Measurements from ENCODE around the gene TIMM8A. TPM values are rescaled to one million over a fixed set of nuclear protein-coding genes. Genes with fewer than 3 reads are reported as not detected.

TIMM8A gene, protein sequence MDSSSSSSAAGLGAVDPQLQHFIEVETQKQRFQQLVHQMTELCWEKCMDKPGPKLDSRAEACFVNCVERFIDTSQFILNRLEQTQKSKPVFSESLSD
- total RNA-seq, result 10 to 100 TPM; 11.6 to 13.5 TPM

GRCh38 chrX:101348452-101349192 is at the start of gene TIMM8A:
Gene TIMM8A (minus strand): TSS chrX:101348742. CDS start chrX:101348664, 78 bp downstream.
- CTCF ChIA-PET, result interaction anchor here (0.6 to 1.0 kb wide), 2 partner anchors 42 to 65 kb away, joined by 3 to 8 read pairs; no protein-coding TSS in a partner anchor
- no peaks in the 10 kb centered on the region for H3K9me3 Mint-ChIP-seq

GRCh38 chrX:101397779-101398178 is 49.2 kb upstream of the TIMM8A start:
- H3K4me1 Mint-ChIP-seq, result peaks cover 13% of the 10 kb centered on the region
- CTCF ChIA-PET, result no interaction called here
- no peaks in the 10 kb centered on the region for H3K27me3 Mint-ChIP-seq
- H3K9me3 Mint-ChIP-seq, result no peaks in the 10 kb centered on the region
- no peak overlapping the region for H3K27ac Mint-ChIP-seq
- POLR2A ChIA-PET, result no interaction called here
- peaks cover 37% of the 10 kb centered on the region for H3K36me3 Mint-ChIP-seq (ENCODE audit: low read depth)
- H3K4me3 Mint-ChIP-seq, result no peak overlapping the region
- DNase-seq, result no peak

More at GRCh38 chrX:101348452-101349192, at the start of gene TIMM8A:
- Mint-ChIP-seq H3K4me3 (peak within 1 kb of the TSS; percentile 88), H3K27ac (peak within 1 kb of the TSS; percentile 90), H3K27me3 (no peaks in the 10 kb centered on the region), H3K4me1 (peaks cover 16% of the 10 kb centered on the region), H3K36me3 (ENCODE audit: low read depth) (peaks cover 6% of the 10 kb centered on the region)
- peak; percentile 79 for DNase-seq
- POLR2A ChIA-PET, result interaction anchor here (1.1 kb wide), 1 partner anchor 10 kb away, joined by 3 read pairs; no protein-coding TSS in a partner anchor

DNA sequence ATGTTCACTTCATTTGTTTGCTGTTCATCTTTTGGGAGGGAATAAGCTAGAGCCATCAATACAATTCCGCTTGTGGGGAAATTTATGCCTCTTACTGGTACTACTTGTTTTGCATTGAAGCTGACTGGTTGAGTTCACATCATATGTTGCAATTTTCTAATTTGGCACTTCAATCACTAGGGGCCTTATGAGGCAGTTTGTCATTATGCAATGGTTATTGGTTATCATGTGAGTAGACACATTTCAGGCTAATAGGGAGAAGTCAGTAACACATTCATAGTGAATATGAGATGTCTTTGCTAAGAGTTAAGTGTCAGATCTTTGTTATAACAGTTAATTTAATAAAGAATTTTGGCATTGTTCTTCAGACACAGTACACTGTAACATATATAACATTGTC is 47.2 kb upstream of the TIMM8A start:
- H3K27ac Mint-ChIP-seq, result no peak overlapping the region
- no peaks in the 10 kb centered on the region for H3K9me3 Mint-ChIP-seq
- peaks cover 46% of the 10 kb centered on the region for H3K36me3 Mint-ChIP-seq (ENCODE audit: low read depth)
- no peak overlapping the region for H3K4me3 Mint-ChIP-seq
- H3K4me1 Mint-ChIP-seq, result peaks cover 21% of the 10 kb centered on the region
- DNase-seq, result no peak
- no peaks in the 10 kb centered on the region for H3K27me3 Mint-ChIP-seq
- ChIA-PET CTCF (interaction anchor here (0.7 kb wide), 1 partner anchor 9 kb away, joined by 3 read pairs; no protein-coding TSS in a partner anchor), POLR2A (no interaction called here)

DNA sequence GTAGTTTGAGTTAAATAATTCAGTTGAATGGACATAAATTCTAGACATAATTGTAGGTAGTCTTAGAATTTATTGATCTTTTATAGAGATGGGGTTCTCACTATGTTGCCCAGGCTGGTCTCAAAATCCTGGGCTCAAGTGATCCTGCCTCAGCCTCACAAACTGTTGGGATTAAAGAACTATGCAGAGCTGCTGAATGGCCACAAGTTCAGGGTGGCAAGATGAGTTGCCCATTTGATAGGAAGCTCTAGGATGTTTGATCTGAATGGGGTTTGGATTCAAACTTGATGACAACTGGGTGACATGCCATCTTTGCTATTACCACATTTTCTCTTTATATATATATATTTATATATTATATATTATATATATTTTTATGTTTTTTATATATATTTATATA is 45.8 kb upstream of the TIMM8A start:
- no peaks in the 10 kb centered on the region for H3K9me3 Mint-ChIP-seq
- POLR2A ChIA-PET, result no interaction called here
- H3K36me3 Mint-ChIP-seq (ENCODE audit: low read depth), result peaks cover 35% of the 10 kb centered on the region
- H3K4me3 Mint-ChIP-seq, result no peak overlapping the region
- peaks cover 25% of the 10 kb centered on the region for H3K4me1 Mint-ChIP-seq
- CTCF ChIA-PET, result interaction anchor here (0.7 kb wide), 1 partner anchor 523 kb away, joined by 3 read pairs; no protein-coding TSS in a partner anchor
- no peak for DNase-seq
- H3K27me3 Mint-ChIP-seq, result no peaks in the 10 kb centered on the region
- H3K27ac Mint-ChIP-seq, result no peak overlapping the region

DNA sequence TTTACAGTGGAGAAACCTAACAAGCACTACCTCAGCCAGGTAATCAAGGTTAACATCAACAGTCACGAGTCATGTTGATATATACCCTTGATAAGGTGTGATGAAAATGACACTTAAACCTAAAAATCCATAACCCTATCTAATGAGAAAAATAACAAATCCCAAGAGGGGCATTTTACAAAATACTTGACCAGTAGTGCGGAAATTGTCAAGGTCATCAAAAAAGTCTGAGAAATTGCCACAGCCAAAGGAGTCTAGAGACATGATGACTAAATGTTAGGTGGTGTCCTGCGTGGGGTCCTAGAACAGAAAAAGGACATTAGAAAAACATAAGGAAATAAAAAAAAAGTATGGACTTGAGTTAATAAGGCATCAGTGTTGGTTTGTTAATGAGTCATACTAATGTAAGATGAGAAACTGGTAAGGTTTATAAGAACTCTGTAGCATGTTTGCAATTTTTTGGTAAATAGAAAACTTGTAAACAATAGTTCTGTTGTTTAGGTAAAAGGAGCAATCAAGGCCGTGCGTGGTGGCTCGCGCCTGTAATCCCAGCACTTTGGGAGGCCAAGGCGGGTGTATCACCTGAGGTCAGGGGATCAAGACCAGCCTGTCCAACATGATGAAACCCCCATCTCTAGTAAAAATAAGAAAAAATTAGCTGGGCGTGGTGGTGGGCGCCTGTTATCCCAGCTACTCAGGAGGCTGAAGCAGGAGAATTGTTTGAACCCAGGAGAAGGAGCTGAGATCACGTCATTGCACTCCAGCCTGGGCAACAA is 45.2 kb upstream of the TIMM8A start:
- H3K36me3 Mint-ChIP-seq (ENCODE audit: low read depth), result peaks cover 35% of the 10 kb centered on the region
- no peak overlapping the region for H3K4me3 Mint-ChIP-seq
- H3K27ac Mint-ChIP-seq, result peak overlapping the region; percentile 57
- H3K27me3 Mint-ChIP-seq, result no peaks in the 10 kb centered on the region
- peaks cover 25% of the 10 kb centered on the region for H3K4me1 Mint-ChIP-seq
- CTCF ChIA-PET, result interaction anchor here (0.7 kb wide), 1 partner anchor 522 kb away, joined by 3 read pairs; no protein-coding TSS in a partner anchor
- no peaks in the 10 kb centered on the region for H3K9me3 Mint-ChIP-seq
- POLR2A ChIA-PET, result no interaction called here
- DNase-seq, result no peak

- CTCF ChIA-PET, result interaction anchor here (1.1 to 2.0 kb wide), 4 partner anchors 11 to 41 kb away, joined by 5 to 16 read pairs (median 6); no protein-coding TSS in a partner anchor
- H3K27me3 Mint-ChIP-seq, result no peaks in the 10 kb centered on the region
- no peaks in the 10 kb centered on the region for H3K9me3 Mint-ChIP-seq
- no peak for DNase-seq
- peak overlapping the region; percentile 88 for H3K27ac Mint-ChIP-seq
- peaks cover 35% of the 10 kb centered on the region for H3K36me3 Mint-ChIP-seq (ENCODE audit: low read depth)
- H3K4me1 Mint-ChIP-seq, result peaks cover 25% of the 10 kb centered on the region
- POLR2A ChIA-PET, result no interaction called here
- H3K4me3 Mint-ChIP-seq, result peak overlapping the region; percentile 96
Observed at GRCh38 chrX:101391831-101392230, 43.3 kb upstream of the TIMM8A start.

GRCh38 chrX:101390664-101391525 is 42.4 kb upstream of the TIMM8A start, which contains the start of gene RPL36A:
Gene RPL36A (plus strand): TSS chrX:101391011. CDS start chrX:101391044, 33 bp downstream.
- ChIA-PET CTCF (interaction anchor here (0.6 to 2.0 kb wide), 12 partner anchors 9 to 557 kb away, joined by 3 to 16 read pairs (median 5); partner anchors contain the start of gene TIMM8A), POLR2A (interaction anchor here (1.3 kb wide), 1 partner anchor 12 kb away, joined by 10 read pairs; no protein-coding TSS in a partner anchor)
- H3K4me3 Mint-ChIP-seq, result peak within 1 kb of the TSS; percentile 96
- no peaks in the 10 kb centered on the region for H3K27me3 Mint-ChIP-seq
- DNase-seq, result peak; percentile 82
- H3K4me1 Mint-ChIP-seq, result peaks cover 25% of the 10 kb centered on the region
- H3K27ac Mint-ChIP-seq, result peak within 1 kb of the TSS; percentile 88
- H3K36me3 Mint-ChIP-seq (ENCODE audit: low read depth), result peaks cover 33% of the 10 kb centered on the region
- H3K9me3 Mint-ChIP-seq, result no peaks in the 10 kb centered on the region

GRCh38 chrX:101388604-101389003 is 40.1 kb upstream of the TIMM8A start:
- H3K27me3 Mint-ChIP-seq, result no peaks in the 10 kb centered on the region
- H3K4me3 Mint-ChIP-seq, result no peak overlapping the region
- H3K36me3 Mint-ChIP-seq (ENCODE audit: low read depth), result peaks cover 23% of the 10 kb centered on the region
- peaks cover 19% of the 10 kb centered on the region for H3K4me1 Mint-ChIP-seq
- H3K27ac Mint-ChIP-seq, result no peak overlapping the region
- POLR2A ChIA-PET, result no interaction called here
- CTCF ChIA-PET, result interaction anchor here (0.9 kb wide), 1 partner anchor 50 kb away, joined by 3 read pairs; no protein-coding TSS in a partner anchor
- no peaks in the 10 kb centered on the region for H3K9me3 Mint-ChIP-seq
- no peak for DNase-seq

- no peak for DNase-seq
- Mint-ChIP-seq H3K9me3 (no peaks in the 10 kb centered on the region), H3K4me3 (no peak overlapping the region), H3K27me3 (no peaks in the 10 kb centered on the region), H3K36me3 (ENCODE audit: low read depth) (peaks cover 7% of the 10 kb centered on the region), H3K27ac (no peak overlapping the region), H3K4me1 (peaks cover 4% of the 10 kb centered on the region)
- ChIA-PET CTCF (no interaction called here), POLR2A (no interaction called here)
Observed at GRCh38 chrX:101386542-101386885, 38.0 kb upstream of the TIMM8A start.

GRCh38 chrX:101385795-101386541 is 37.4 kb upstream of the TIMM8A start, which contains the start of gene BTK:
Gene BTK (minus strand): TSS chrX:101386191. CDS start chrX:101375284, 10,907 bp downstream.
- Mint-ChIP-seq H3K4me1 (peaks cover 4% of the 10 kb centered on the region), H3K27ac (no peak within 1 kb of the TSS), H3K36me3 (ENCODE audit: low read depth) (peaks cover 1% of the 10 kb centered on the region), H3K9me3 (no peaks in the 10 kb centered on the region), H3K4me3 (no peak within 1 kb of the TSS), H3K27me3 (no peaks in the 10 kb centered on the region)
- DNase-seq, result no peak
- ChIA-PET POLR2A (no interaction called here), CTCF (no interaction called here)

DNA sequence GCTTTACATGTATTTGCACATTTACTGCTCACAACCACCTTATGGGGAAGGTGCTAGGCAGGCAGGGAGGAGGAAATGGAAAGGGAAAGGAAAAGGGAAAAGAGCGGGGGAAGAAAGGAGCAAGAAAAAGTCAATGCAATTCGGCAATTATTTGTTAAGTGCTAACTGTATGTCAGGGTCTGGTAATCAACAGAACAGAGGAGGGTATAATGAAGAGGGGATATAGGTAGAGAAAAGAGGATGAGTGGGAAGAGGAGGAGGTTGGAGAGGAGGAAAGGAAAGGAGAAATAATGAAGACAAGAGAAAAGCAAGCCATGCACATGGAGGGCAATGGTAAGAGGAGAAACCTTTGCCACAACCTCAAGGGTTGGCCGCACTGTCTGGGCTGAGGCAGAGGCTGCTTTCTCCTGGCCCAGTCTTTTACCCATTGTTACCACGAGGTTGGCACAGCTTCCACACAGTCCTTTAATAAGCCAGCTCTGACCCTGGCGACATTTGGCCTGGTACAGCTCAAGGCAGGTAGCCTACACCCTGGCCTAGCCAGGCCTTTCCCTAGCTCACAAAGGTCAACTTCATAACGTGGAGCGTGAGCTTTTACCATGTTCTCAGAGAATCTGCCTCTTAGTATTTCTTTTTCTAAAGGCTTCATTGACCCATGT is 36.6 kb upstream of the TIMM8A start:
- Mint-ChIP-seq H3K9me3 (no peaks in the 10 kb centered on the region), H3K4me1 (no peaks in the 10 kb centered on the region), H3K4me3 (no peak overlapping the region), H3K27ac (no peak overlapping the region), H3K36me3 (ENCODE audit: low read depth) (no peaks in the 10 kb centered on the region), H3K27me3 (no peaks in the 10 kb centered on the region)
- ChIA-PET POLR2A (no interaction called here), CTCF (no interaction called here)
- DNase-seq, result no peak

All from activated CD4-positive, alpha-beta T cell treated with anti-CD3 and anti-CD28 coated beads, Interleukin-2, amount 10 ng/mL, durations not matched to agents 7 days and 5 days (primary cell).